Measurements from ENCODE around the gene KHDC1. TPM values are rescaled to one million over a fixed set of nuclear protein-coding genes. Genes with fewer than 3 reads are reported as not detected.
A peak's percentile ranks its signal among the peaks of the same experiment; 100 is the strongest.
"Not testable (repeated sequence)": the region's sequence is repeated elsewhere in the genome, so short reads cannot be mapped to it uniquely, and the experiment has no call there.

KHDC1 gene
- 0.22 TPM in 1 of 2 replicates, not detected in the other for total RNA-seq

GRCh38 chr6:73262671-73263569 lies at the start of gene KHDC1:
Gene KHDC1 (minus strand): TSS chr6:73263196. CDS start chr6:73242517, 20,679 bp downstream.
- peak; percentile 25 to 29 for DNase-seq (ENCODE audit: low read depth in 2 of 2)

GRCh38 chr6:73310503-73310845 lies 47.5 kb upstream of the KHDC1 start:
- DNase-seq (ENCODE audit: low read depth in 2 of 2) = not testable (repeated sequence)

GRCh38 chr6:73309785-73310502 lies 46.9 kb upstream of the KHDC1 start:
- peak; percentile 45 to 48 for DNase-seq (ENCODE audit: low read depth in 2 of 2)

- no peak for DNase-seq (ENCODE audit: low read depth in 2 of 2)
Observed at GRCh38 chr6:73309535-73309784, 46.5 kb upstream of the KHDC1 start.

GRCh38 chr6:73308712-73309534 lies 45.9 kb upstream of the KHDC1 start:
- no peak for DNase-seq (ENCODE audit: low read depth in 2 of 2)

GRCh38 chr6:73303773-73304172 lies 40.8 kb upstream of the KHDC1 start:
- DNase-seq (ENCODE audit: low read depth in 2 of 2) = not testable (repeated sequence)

GRCh38 chr6:73302339-73302738 lies 39.3 kb upstream of the KHDC1 start:
- DNase-seq (ENCODE audit: low read depth in 2 of 2) = no peak

- DNase-seq (ENCODE audit: low read depth in 2 of 2) = peak in 1 of 2 donors; percentile 8
Observed at GRCh38 chr6:73299151-73299971, 36.4 kb upstream of the KHDC1 start.

- DNase-seq (ENCODE audit: low read depth in 2 of 2) = no peak
Observed at GRCh38 chr6:73293331-73293730, 30.3 kb upstream of the KHDC1 start.

- peak; percentile 56 to 68 for DNase-seq (ENCODE audit: low read depth in 2 of 2)
Observed at GRCh38 chr6:73290435-73290834, 27.4 kb upstream of the KHDC1 start.

GRCh38 chr6:73286752-73287151 lies 23.8 kb upstream of the KHDC1 start:
- DNase-seq (ENCODE audit: low read depth in 2 of 2) = no peak

GRCh38 chr6:73285674-73286283 lies 22.8 kb upstream of the KHDC1 start:
- DNase-seq (ENCODE audit: low read depth in 2 of 2) = peak; percentile 66 to 67

- DNase-seq (ENCODE audit: low read depth in 2 of 2) = peak in 1 of 2 donors; percentile 64
Observed at GRCh38 chr6:73282871-73283270, 19.9 kb upstream of the KHDC1 start.

- not testable (repeated sequence) for DNase-seq (ENCODE audit: low read depth in 2 of 2)
Observed at GRCh38 chr6:73281684-73282083, 18.7 kb upstream of the KHDC1 start.

GRCh38 chr6:73269296-73269695 lies 6.3 kb upstream of the KHDC1 start:
- DNase-seq (ENCODE audit: low read depth in 2 of 2) = not testable (repeated sequence)

- not testable (repeated sequence) for DNase-seq (ENCODE audit: low read depth in 2 of 2)
Observed at GRCh38 chr6:73268896-73269295, 5.9 kb upstream of the KHDC1 start.

GRCh38 chr6:73264446-73264845 lies 1.4 kb upstream of the KHDC1 start:
- no peak for DNase-seq (ENCODE audit: low read depth in 2 of 2)

- DNase-seq (ENCODE audit: low read depth in 2 of 2) = no peak
Observed at GRCh38 chr6:73263570-73263909, 544 bp upstream of the KHDC1 start.

- no peak for DNase-seq (ENCODE audit: low read depth in 2 of 2)
Observed at GRCh38 chr6:73258721-73259120, 4.3 kb downstream of the KHDC1 start.

- DNase-seq (ENCODE audit: low read depth in 2 of 2) = not testable (repeated sequence)
Observed at GRCh38 chr6:73254323-73254722, 8.7 kb downstream of the KHDC1 start.

GRCh38 chr6:73252703-73253102 lies 10.3 kb downstream of the KHDC1 start:
- no peak for DNase-seq (ENCODE audit: low read depth in 2 of 2)

Measured in lung microvascular endothelial cell (primary cell).